GM21515 (cell line): ENCODE data around the gene PPP1R9A.

ENCODE experiments used
- ATAC-seq: cut with Tn5 transposase; IDR thresholded peaks from one replicate; pipeline ENCODE4 v1.9.1; 2021; ENCODE audit not compliant: unreplicated experiment

The PPP1R9A gene

DNA sequence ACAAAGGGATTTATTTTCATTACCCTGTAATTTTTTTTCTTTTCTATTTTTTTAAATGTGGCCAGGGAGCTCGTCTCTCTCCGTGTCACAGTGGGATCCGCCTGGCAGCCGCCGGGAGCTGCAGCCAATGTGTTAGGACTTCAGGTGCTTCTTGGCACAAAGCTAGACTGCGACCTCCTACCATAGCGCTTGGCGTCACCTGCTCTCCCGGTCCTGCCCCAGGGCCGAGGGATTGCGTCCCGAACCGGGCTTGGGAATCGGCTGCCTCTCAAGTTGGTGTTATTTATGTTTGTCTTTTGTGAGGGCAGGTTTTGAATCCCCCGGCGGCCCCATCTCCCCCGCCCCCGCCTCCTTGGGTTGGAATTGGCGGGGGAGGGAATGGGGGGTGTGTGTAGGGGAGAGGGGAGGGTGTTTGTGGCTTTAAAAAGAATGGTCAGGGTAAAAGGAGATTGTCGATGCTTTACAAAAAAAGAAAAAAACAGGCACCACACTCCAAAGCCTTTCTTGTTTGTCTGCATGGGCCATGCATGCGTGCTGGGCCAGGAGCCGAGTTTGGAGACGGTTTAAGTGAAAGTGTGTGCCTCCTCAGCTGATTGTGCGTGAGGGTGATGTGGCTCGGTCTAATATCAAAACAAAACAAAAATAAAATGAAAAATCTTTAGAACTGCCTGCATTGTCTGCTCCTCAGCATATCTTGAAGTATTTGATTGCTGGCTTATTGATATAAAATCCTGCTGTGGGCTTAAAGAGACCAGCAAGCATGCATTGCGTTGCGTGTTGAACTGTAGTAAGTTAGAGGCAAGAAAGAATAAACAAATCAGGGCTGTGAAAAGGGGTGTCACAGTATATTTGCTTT lies 1.2 kb downstream of the PPP1R9A start:
- no peak for ATAC-seq

DNA sequence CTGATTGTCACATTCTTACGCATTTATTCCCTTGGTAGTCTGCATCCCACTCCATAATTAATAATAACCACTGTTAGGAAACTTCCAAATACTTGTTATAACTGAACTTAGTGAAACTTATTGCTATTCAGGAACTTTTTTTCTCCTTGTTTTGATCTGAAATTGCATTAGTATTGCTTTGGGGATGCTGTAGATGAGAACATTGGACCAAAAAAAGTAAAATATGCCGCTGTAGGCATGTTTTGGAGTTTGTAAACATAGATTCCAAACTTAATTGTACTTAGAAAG lies 1.7 kb downstream of the PPP1R9A start:
- ATAC-seq = no peak

DNA sequence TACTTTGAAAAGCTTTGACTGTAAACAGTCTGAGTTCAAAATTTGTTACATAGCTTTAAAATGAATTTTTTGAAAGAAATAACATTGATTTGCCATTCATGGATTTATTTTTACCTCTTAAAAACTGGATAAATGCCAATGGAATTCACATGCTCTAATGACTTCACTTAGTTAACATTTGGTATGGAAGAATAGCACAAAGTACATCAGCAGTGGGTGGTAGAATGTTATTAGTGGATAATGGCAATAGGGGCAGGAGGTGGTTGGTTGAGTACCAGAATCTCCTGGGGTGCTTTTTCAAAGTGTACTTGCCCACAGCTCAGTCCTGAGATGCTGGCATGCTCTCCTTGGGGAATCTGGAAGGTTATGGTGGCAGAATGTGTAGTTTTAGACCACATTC lies 4.7 kb downstream of the PPP1R9A start:
- ATAC-seq = no peak

DNA sequence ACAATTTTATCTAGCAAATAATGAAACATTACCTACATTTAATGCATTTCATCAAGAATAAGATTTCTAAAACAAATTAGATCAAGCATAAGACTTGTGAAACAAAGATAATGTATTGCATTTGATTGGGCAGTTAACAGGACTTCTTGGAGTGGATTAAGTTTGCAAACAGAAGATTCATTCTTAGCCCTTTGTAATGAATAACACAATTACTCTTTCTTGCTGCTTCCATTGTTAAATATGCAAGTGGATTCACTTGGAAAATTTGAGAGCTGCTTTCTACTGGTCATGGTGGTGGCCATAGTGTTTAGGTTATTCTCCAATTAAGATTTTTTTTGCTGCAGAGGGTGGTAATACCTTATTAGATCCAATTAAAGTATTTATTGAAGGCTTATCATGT lies 6.0 kb downstream of the PPP1R9A start:
- no peak for ATAC-seq

DNA sequence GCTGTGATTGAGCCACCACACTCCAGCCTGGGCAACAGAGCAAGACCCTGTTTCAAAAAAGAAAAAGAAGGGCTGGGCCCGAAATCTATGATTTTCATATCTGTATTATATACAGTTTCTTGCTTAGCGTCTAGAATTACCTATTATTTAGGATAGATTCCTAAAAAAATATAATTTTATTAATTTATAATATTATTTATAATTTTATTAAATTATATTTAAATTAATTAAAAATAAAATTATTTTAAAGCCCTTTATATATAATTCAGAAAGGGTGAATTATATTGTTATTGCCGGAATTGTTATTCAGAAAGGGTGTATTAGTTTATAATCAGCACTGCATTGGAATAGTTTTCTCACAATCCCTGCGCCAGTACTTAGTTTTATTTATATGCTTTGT lies 14.5 kb downstream of the PPP1R9A start:
- ATAC-seq = no peak

DNA sequence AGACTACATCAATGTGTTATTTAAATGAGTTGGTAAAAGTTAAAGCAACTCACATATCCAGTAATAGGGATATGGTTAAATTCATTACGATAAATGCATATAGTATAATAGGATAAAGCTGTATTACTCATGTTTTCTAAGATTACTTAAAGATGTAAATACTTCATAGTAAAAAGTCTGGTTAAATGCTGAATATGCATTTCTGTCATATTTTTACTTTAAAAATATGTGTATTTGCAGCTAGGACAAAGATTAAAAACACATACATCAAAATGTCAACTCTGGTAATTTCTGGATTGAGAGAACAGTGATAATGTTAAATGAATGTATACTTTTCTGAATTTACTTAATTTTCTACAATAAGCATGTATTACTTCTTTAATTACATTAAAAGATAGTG lies 15.1 kb downstream of the PPP1R9A start:
- no peak for ATAC-seq

DNA sequence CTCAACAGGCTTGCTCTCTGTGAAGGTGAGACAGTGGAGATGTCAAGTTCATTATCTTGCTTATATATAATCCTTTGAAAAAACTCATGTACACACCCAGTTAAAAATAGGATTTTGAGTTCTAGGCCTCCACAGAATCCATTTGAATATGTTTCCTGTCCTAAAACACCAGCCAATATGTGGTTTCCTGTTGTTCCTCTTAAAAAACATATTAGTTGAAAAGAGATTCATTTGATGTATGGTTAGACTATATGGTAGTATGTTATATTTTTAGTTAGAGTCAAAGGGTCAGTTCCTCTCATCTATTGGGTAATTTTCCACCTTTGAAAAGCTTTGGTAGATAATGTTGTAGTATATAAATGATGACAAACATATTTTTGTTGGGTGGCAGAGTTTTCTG lies 16.0 kb downstream of the PPP1R9A start:
- no peak for ATAC-seq

DNA sequence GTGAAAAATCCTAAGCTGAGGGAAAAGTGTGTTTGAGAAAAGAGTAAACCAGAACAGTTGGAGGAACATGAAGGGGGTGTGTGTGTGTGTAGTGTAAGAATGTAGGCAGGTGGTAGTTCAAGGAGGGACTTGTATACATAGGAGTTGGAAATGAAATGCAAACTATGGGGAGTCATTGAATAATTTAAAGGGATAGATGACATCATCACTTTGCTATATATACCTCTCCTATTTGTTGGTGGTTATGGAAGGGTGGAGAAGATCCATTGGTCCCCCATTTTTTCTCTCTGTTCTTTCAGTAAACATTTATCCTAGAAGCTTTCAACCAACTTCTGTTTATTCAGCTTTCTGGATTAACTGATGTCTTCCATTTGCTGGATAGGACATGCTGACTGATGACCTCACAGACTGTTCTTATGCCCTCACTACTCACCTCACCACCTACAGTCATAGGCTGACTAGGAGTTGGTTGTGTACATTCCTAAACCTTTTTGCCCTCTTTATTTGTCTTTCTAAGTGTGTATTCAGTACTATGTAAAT lies 20.8 kb downstream of the PPP1R9A start:
- ATAC-seq = no peak

DNA sequence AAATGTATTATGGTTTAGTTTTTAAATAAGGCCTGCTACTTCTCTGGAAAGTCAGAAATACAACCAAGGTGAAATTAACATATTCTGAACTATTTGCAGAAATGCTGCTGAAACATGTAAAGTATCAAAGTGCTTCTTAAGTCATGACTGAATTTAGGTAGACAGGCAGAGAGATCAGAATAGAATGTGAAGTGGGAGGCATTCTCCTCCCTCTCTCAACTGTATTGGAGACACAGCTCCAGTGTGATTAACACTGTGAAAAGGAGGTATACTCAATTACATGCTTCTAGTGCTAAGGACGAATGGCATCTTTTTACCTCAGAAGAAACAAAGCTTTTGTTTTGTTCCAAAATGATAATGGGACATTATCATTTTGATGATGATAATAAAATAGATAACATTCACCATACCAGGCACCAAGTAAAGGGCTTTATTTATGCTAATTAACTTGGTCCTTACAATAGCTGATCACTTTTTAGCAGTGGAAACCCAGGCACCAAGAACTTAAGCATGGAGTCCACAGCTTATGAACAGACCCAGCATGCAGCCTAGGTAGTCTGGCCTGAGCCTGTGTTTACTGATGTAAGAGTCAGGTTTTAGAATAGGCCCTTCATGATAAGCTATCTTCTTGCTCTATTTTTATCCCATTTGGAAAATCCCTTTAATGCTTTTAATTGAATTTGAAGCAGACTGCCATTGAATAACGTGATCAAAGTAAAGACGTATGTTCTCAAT lies 26.0 kb downstream of the PPP1R9A start:
- ATAC-seq = no peak

DNA sequence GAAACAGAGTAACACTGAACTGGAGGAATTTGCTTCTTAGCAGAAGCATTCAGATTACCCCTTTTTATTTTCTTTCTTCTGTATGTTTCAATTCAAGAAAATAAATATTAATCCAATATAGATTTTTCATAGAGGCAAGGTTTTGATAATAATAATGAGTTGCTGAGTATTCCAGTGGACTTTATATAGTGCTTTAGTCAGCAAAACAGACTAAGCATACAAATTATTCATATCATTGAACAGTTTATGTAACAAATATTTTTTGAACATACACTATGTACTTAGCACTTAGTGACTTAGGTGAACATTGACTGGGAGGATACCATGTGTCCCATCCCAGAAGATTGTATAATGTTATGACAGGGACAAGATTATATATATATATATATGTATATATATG lies 32.0 kb downstream of the PPP1R9A start:
- ATAC-seq = no peak

DNA sequence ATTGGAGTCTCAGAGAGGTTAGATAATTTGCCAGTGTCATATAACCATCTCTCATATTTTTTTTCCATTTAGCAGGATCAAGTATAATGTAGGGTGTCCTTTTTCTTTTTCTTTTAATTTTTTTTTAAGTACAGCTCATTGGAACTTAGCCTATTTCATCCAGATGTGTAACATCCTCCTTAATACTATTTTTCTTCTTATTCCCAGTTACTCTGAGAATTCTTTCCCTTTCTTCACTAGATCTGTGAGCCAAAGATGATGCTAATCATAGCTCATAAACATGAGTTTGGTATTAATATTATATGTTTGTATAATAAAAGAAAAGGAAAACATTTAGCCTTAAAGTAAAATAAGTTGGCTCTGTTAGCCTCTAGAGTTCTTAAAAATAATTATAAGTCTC lies 32.8 kb downstream of the PPP1R9A start:
- no peak for ATAC-seq

DNA sequence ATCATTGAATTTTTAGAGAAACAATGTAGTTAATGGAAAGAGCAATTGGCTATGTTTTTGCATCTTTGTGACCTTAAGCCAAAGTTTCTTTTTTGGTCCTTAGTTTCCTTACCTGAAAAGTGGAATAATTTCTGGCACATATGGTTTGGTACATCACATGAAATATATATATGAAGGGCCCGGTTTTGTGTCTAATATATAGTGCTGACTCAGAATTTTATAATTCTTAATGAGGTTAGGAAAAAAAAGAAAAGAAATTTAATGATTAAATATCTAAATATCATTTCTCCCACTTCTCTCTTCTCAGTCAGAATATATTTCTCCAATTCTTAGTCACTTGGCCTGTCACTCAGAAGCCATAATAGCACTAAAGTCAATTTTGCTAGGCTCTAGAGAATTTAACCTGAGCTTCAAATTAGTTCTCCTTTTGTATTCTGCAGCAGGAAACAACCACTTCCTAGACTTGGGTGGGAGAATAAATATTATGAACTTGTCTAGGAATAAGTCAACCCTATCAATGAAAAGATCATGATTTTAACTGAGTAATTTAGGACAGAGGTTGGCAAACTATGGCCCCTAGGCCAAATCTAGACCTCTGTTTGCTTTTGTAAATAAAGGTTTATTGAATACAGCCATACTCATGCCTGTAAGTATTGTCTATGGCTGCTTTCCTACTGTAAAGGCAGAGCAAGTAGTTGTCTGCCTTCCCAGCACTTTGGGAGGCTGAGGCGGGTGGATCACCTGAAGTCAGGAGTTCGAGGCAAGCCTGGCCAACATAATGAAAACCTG lies 34.6 kb downstream of the PPP1R9A start:
- ATAC-seq = no peak

DNA sequence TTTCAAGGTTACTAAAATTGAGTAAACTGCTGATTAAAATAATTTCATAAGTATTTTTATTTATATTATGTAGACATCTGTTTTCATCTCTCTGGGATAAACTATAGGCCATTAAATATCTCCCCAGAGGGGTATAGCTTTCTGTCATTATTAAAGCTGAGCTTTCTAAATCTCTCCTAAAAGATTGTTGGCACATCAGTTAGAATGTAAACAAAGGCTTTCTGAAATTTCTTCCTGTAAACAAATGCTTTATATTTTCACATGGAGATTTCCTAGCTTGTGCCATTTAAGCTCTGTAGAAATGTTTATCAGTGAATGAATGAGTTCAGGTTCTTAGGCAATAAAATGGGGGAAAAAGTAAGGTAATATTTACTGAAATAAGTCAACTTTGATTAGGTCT lies 35.7 kb downstream of the PPP1R9A start:
- no peak for ATAC-seq

DNA sequence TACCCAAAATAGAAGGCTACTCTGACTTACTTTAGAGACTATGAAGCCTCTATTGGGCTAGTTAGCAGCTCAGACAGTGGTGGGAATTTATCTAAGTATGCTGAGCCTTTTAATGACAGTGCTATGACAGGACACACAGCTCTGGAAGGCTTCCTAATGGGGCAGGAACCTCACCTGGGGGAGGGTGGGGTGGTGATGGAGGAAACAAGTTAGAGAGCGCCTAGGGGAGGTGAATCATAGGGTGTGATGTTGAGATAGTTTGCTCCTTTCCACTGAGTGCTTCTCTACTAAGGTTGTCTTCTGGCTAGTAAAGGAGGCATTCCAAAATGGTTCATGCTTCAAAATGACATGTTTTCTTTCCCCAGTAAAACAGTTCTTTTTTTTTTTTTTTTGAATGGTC lies 42.1 kb downstream of the PPP1R9A start:
- no peak for ATAC-seq

DNA sequence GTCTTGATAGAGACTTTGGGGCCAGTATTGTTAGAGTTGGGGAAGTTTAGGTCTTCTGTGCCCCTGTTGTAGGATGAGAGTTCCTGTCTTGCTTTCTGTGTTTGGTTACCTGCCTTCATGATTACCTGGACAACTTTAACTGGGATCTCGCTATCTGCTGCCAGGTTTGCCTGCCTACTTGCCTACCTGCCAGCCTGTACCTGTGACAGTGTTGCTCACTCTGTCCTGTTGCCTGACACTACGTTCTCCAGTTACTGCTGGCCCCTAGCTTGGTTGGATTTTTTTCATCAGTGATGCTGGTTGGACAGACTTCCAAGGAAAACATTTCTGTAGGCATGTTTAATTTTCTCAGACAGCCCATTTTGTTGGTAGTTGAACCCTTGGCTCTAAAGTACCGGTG lies 48.4 kb downstream of the PPP1R9A start:
- ATAC-seq = no peak

DNA sequence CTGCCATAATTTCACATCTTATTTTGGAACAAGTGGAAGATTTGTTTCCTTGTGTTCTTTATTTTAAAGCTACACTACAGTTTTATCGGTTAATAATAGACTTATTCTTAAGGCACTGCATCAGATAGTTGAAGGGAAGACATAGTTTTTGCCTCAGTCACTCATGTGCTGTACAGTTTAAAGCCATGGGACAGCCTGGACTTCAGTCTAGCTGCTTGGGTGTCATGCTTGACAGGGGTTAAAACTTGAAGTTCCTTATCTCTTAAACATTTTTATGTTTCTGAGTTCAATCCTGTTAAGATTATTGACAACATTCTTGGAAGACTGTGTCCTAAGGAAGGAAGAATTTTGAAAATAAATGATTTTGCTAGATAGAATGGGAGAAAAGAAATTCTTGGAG lies 49.7 kb downstream of the PPP1R9A start:
- no peak for ATAC-seq

DNA sequence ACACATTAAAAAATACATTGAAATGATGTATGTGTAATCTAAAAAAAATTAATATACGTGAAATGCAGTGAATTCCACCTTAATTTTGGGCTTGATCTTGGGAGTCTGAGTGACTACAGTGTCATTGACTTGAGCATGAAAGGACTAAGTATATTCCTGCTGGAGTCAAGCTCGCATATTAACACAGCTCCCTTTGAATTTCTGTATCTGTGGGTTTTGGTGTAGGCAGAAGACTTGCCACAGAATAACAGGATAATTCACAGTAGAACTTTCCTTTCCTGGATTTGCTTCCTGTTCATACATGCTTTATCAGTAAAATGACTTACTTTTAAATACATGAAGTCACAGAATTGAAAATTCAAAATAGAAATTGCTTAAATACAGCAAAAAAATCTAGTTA lies 55.3 kb downstream of the PPP1R9A start:
- ATAC-seq = no peak

DNA sequence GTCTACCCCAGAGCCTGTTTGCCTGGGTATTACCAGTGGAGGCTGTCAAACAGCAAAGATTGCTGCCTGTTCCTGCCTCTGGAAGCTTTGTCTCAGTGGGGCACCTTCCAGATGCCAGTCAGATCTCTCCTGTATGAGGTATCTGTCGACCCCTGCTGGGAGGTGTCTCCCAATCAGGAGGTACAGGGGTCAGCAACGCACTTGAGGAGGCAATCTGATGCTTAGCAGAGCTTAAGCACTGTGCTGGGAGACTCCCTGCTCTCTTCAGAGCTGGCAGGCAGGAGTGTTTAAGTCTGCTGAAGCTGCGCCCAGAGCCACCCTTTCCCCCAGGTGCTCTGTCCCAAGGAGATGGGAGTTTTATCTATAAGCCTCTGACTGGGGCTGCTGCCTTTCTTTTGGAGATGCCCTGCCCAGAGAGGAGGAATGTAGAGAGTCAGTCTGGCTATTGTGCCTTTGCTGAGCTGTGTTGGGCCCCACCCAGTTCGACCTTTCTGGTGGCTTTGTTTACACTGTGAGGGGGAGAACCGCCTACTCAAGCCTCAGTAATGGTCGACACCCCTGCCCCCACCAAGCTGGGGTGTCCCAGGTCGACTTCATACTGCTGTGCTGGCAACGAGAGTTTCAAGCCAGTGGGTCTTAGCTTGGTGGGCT lies 62.2 kb downstream of the PPP1R9A start:
- ATAC-seq = no peak

DNA sequence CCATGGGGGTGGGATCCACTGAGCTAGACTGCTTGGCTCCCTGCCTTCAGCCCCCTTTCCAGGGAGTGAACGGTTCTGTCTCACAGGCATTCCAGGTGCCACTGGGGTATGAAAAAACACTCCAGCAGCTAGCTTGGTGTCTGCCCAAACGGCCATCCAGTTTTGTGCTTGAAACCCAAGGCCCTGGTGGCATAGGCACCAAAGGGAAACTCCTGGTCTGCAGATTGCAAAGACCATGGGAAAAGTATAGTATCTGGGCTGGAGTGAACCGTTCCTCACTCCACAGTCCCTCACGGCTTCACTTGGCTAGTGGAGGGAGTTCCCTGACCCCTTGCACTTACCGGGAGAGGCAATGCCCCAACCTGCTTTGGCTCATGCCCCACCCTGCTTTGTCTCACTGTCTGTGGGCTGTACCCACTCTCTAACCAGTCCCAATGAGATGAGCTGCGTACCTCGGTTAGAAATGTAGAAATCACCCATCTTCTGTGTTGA lies 62.7 kb downstream of the PPP1R9A start:
- ATAC-seq = no peak

DNA sequence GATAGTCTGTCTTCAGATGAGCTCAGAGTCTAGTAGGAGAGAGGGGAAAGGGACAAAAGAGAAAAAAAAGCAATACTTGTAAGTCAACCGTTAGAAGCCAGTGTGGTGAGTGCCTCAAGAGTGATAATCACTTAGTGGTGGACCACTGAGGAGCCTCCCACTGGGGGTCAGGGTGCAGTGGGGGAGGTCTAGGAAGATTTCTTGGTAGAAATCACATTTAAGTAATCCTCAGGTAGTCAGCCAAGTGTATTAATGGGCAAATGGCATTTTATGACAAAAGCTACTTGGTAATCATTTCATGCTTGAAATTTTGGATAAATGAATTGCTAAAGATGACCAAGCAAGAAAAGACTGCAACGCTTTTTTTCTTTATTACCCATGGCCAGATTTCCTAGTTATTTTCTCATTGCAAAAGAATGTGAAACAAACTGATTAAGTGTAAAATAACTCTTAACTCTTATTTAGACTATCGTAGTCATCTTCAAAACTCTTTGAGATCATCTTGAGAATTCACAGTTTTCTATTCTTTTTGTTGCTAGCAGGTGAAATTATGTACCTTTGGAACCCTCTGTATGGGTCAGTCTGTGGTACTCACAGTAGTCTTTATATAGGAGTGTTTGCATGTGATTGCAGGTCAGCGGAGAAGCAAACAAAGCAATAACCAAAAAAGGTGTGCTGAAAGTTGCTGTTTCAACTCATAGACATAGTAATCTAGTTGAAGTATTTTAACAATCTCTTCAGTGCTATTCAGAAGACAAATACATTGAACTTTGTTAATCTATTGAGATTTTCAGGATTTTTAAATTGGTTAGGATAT lies 63.9 kb downstream of the PPP1R9A start:
- no peak for ATAC-seq
